Measurements from ENCODE around the gene PIK3R6.

PIK3R6 gene

GRCh38 chr17:8849311-8850041 lies 18.0 kb downstream of the PIK3R6 start:
- no peak for DNase-seq

- no peak for DNase-seq
Observed at GRCh38 chr17:8847891-8848290, 19.6 kb downstream of the PIK3R6 start.

- DNase-seq = no peak
Observed at GRCh38 chr17:8846768-8847211, 20.7 kb downstream of the PIK3R6 start.

- no peak for DNase-seq
Observed at GRCh38 chr17:8844229-8845218, 22.9 kb downstream of the PIK3R6 start.

GRCh38 chr17:8843344-8843743 lies 24.1 kb downstream of the PIK3R6 start:
- no peak for DNase-seq

- no peak for DNase-seq
Observed at GRCh38 chr17:8841844-8842243, 25.6 kb downstream of the PIK3R6 start.

GRCh38 chr17:8839410-8839935 lies 28.0 kb downstream of the PIK3R6 start:
- DNase-seq = no peak

- no peak for DNase-seq
Observed at GRCh38 chr17:8838551-8839095, 28.9 kb downstream of the PIK3R6 start.

GRCh38 chr17:8837563-8838075 lies 29.9 kb downstream of the PIK3R6 start:
- no peak for DNase-seq

GRCh38 chr17:8836821-8837562 lies 30.5 kb downstream of the PIK3R6 start:
- DNase-seq = no peak

- no peak for DNase-seq
Observed at GRCh38 chr17:8835631-8836364, 31.7 kb downstream of the PIK3R6 start.

- DNase-seq = no peak
Observed at GRCh38 chr17:8835106-8835505, 32.4 kb downstream of the PIK3R6 start.

GRCh38 chr17:8832711-8833352 lies 34.6 kb downstream of the PIK3R6 start:
- DNase-seq = no peak

- no peak for DNase-seq
Observed at GRCh38 chr17:8831234-8831849, 36.1 kb downstream of the PIK3R6 start.

GRCh38 chr17:8830141-8830540 lies 37.3 kb downstream of the PIK3R6 start:
- DNase-seq = no peak

GRCh38 chr17:8829036-8829941 lies 38.2 kb downstream of the PIK3R6 start:
- DNase-seq = no peak

GRCh38 chr17:8828517-8828875 lies 39.0 kb downstream of the PIK3R6 start:
- DNase-seq = no peak

- no peak for DNase-seq
Observed at GRCh38 chr17:8826808-8827435, 40.6 kb downstream of the PIK3R6 start.

- no peak for DNase-seq
Observed at GRCh38 chr17:8825802-8826201, 41.7 kb downstream of the PIK3R6 start.
